ENCODE measurements around the gene C5orf63.
"Not testable (repeated sequence)": the region's sequence is repeated elsewhere in the genome, so short reads cannot be mapped to it uniquely, and the experiment has no call there.

Gene C5orf63

DNA sequence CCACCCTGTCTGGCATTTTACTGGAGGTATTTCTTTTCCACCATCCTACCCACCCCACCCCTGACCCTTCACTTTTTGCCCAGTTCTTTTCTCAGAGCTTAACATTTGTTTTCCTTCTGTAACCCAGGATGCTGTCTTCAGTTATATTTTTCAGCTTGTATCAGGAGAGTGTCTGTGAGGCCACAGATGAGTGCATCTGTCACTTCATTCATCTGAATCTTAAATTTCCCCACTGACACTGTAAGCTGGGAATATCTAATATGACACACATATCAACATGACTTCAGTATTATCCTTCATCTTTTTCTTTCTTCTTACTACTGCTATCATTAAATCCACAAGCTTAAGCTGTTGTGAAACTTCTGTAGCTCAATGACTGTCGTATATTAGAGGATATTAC, 47.8 kb downstream of the C5orf63 start:
- H3K4me3 ChIP-seq (ENCODE audit: low read depth, low read length): no peak overlapping the region
- ChIA-PET CTCF (interaction anchor here (1.6 kb wide), 1 partner anchor 188 kb away, joined by 3 read pairs; no protein-coding TSS in a partner anchor), POLR2A (no interaction called here)
- TF ChIP-seq, protein P1, sequence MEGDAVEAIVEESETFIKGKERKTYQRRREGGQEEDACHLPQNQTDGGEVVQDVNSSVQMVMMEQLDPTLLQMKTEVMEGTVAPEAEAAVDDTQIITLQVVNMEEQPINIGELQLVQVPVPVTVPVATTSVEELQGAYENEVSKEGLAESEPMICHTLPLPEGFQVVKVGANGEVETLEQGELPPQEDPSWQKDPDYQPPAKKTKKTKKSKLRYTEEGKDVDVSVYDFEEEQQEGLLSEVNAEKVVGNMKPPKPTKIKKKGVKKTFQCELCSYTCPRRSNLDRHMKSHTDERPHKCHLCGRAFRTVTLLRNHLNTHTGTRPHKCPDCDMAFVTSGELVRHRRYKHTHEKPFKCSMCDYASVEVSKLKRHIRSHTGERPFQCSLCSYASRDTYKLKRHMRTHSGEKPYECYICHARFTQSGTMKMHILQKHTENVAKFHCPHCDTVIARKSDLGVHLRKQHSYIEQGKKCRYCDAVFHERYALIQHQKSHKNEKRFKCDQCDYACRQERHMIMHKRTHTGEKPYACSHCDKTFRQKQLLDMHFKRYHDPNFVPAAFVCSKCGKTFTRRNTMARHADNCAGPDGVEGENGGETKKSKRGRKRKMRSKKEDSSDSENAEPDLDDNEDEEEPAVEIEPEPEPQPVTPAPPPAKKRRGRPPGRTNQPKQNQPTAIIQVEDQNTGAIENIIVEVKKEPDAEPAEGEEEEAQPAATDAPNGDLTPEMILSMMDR (IDR thresholded peaks at IDR 0.05; ENCODE audit: insufficient read depth, low read length, missing control alignments): no peak
- no peak for DNase-seq (ENCODE audit: low read depth, low spot score)

- no peak for DNase-seq (ENCODE audit: low read depth, low spot score)
- H3K4me3 ChIP-seq (ENCODE audit: low read depth, low read length): no peak overlapping the region
- TF ChIP-seq, protein P1 (IDR thresholded peaks at IDR 0.05; ENCODE audit: insufficient read depth, low read length, missing control alignments): no peak
- CTCF ChIA-PET: interaction anchor here (1.2 kb wide), 1 partner anchor 189 kb away, joined by 4 read pairs; no protein-coding TSS in a partner anchor
- POLR2A ChIA-PET: no interaction called here
Measured at GRCh38 chr5:127024821-127025220, 48.5 kb downstream of the C5orf63 start.

DNA sequence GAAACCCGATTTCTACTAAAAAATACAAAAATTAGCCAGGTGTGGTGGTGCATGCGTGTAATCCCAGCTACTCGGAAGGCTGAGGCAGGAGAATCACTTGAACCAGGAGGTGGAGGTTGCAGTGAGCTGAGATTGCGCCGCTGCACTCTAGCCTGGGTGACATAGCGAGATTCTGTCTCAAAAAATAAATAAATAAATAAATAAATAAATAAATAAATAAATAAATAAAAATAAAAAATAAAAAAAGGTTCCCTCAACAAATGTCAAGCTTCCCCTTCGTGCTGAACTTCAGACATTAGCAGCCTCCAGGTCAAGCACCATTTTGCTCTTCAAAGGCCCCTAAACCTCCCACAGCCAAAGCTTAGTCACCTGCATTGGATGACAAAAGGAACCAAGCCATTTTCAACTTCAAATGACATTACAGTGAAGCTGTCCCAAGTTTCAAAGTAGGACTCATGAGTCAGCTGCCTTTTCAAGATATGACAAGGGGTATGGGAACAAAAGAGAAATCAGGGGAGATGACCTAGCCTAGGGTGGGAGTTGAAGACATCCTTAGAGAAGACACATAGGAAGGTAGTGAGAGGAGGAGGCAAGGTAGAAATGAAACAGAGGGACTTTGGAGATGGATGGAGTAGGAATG, 49.6 kb downstream of the C5orf63 start:
- H3K4me3 ChIP-seq (ENCODE audit: low read depth, low read length); DNase-seq (ENCODE audit: low read depth, low spot score); POLR2A ChIA-PET: not testable (repeated sequence)
- CTCF ChIA-PET: interaction anchor here (1.2 kb wide), 1 partner anchor 188 kb away, joined by 4 read pairs; no protein-coding TSS in a partner anchor

DNA sequence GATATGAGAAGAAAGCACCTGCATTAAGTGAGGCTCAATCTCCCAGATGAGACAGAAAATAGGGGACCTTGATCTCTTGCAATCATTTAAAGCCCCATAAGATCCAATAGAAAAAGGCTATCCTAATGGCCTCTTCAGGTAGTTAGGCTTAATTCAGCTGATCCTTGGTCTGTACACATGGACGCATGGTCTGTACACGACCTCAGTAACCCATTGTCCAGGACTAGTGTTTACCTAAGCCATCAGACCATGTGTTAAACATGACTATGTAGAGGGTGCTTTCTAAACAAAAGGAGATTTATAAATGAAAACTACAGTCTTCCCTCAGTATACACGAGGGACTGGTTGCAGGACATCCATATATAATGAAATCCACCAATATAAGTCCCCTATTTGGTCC, 50.5 kb downstream of the C5orf63 start:
- H3K4me3 ChIP-seq (ENCODE audit: low read depth, low read length): no peak overlapping the region
- POLR2A ChIA-PET: no interaction called here
- CTCF ChIA-PET: no interaction called here
- DNase-seq (ENCODE audit: low read depth, low spot score): no peak
- TF ChIP-seq, protein P1 (IDR thresholded peaks at IDR 0.05; ENCODE audit: insufficient read depth, low read length, missing control alignments): no peak

DNA sequence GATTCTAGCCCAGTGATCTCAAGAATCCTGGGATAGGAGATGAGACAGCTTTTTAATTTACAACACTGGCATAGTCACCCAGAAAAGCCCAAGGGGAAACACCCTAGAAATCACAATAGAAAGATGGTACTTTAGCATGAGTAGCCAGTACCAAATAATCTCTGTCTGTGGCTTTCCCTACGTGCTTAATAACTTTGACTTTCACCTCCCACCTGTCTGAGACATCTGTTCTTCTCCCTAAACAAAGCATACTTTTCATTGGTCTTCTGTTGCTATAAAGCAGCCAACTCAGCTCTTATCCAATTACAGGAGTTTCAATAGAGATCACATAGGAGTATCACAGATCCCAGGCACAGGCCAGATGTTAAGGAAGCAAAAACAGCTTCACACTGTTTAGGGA, 53.4 kb downstream of the C5orf63 start:
- no peak for DNase-seq (ENCODE audit: low read depth, low spot score)
- POLR2A ChIA-PET: no interaction called here
- CTCF ChIA-PET: interaction anchor here (1.0 to 1.7 kb wide), 2 partner anchors 9 to 11 kb away, joined by 3 to 9 read pairs; no protein-coding TSS in a partner anchor
- no peak overlapping the region for H3K4me3 ChIP-seq (ENCODE audit: low read depth, low read length)
- TF ChIP-seq, protein P1 (IDR thresholded peaks at IDR 0.05; ENCODE audit: insufficient read depth, low read length, missing control alignments): no peak

DNA sequence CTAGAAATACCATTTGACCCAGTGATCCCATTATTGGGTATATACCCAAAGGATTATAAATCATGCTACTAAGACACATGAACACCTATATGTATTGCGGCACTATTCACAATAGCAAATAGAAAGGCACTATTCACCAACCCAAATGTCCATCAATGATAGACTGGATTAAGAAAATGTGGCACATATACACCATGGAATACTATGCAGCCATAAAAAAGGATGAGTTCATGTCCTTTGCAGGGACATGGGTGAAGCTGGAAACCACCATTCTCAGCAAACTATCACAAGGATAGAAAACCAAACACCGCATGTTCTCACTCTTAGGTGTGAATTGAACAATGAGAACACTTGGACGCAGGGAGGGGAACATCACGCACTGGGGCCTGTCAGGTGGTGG, 56.6 kb downstream of the C5orf63 start:
- CTCF ChIA-PET; DNase-seq (ENCODE audit: low read depth, low spot score); POLR2A ChIA-PET; H3K4me3 ChIP-seq (ENCODE audit: low read depth, low read length): not testable (repeated sequence)

- TF ChIP-seq, protein P1 (IDR thresholded peaks at IDR 0.05; ENCODE audit: insufficient read depth, low read length, missing control alignments): no peak
- CTCF ChIA-PET: interaction anchor here (1.2 to 1.5 kb wide), 2 partner anchors 13 to 298 kb away, joined by 5 read pairs; no protein-coding TSS in a partner anchor
- no peak overlapping the region for H3K4me3 ChIP-seq (ENCODE audit: low read depth, low read length)
- POLR2A ChIA-PET: no interaction called here
- DNase-seq (ENCODE audit: low read depth, low spot score): no peak
Measured at GRCh38 chr5:127015716-127016115, 57.6 kb downstream of the C5orf63 start.

Data from AG04449 (cell line).